Thoracic aorta (tissue), 2 donors: ENCODE results near the gene SCN3B. TPM values are rescaled to one million over a fixed set of nuclear protein-coding genes. Genes with fewer than 3 reads are reported as not detected.

Source experiments
- ATAC-seq: fragments of 150-250 bp; one replicate; pipeline ENCODE4 v1.8.0; 2017; ENCODE audit warnings: low read depth; ENCODE audit not compliant: insufficient number of reproducible peaks, low FRiP score
- DNase-seq: peaks from one replicate; pipeline ENCODE4 v3.0.0-alpha.2; 2020; ENCODE audit warnings: low spot score
- H3K27ac ChIP-seq, 2 donors: fragments of 200-600 bp; sonication (generic); 1 replicate in 1 of 2; 2 replicates in 1 of 2; pipeline ENCODE4 v1.5.1; 2016; ENCODE audit warnings: mild to moderate bottlenecking in 2 of 2, moderate library complexity in 2 of 2
- H3K27me3 ChIP-seq: fragments of 200-600 bp; sonication (generic); replicated peaks from 2 replicates; pipeline ENCODE4 v1.6.0; 2016; ENCODE audit warnings: mild to moderate bottlenecking; ENCODE audit not compliant: insufficient read depth
- H3K36me3 ChIP-seq: fragments of 200-600 bp; sonication (generic); one replicate; pipeline ENCODE4 v1.5.1; 2016
- H3K4me1 ChIP-seq, 2 donors: fragments of 200-600 bp; sonication (generic); 1 replicate in 1 of 2; 2 replicates in 1 of 2; pipeline versions ENCODE4 v1.5.1 to v1.6.0; 2016; ENCODE audit warnings: low read depth in 2 of 2, mild to moderate bottlenecking in 1 of 2; ENCODE audit not compliant: control insufficient read depth in 1 of 2
- H3K4me3 ChIP-seq: fragments of 200-600 bp; sonication (generic); 2 replicates; pipeline ENCODE4 v1.5.1; 2016; ENCODE audit warnings: mild to moderate bottlenecking
- H3K9me3 ChIP-seq: fragments of 200-600 bp; sonication (generic); 2 replicates; pipeline ENCODE4 v1.5.1; 2016
- total RNA-seq, 2 donors: library from RNA; depleted of rRNA; stranded (reverse); fragments of >200 nt; gene quantifications; one replicate each; pipeline versions ENCODE4 v1.1.0 to v1.2.3, GENCODE V29; 2016
- TF ChIP-seq, protein P1 (sequence below): fragments of 200-600 bp; sonication (generic); IDR thresholded peaks from one replicate; pipeline ENCODE4 v1.5.1; 2019; ENCODE audit warnings: antibody characterized with exemption

The SCN3B gene
- total RNA-seq, 2 donors from 2014 or later = 0.35 TPM; not detected in 1

DNA sequence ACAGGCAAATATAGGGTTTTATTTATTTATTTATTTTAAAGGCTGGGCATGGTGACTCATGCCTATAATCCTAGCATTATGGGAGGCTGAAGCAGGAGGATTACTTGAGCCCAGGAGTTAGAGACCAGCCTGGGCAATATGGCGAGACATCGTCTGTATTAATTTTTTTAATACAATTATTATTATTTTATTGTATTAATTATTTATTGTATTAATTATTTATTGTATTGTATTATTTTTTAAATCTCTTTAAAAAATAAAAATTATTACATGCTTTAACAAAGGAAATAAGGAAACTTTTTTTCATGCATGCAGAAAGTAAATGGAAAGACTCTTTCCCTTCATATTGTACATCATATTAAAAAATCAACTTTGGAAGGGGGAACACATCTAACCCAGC, 3.5 kb downstream of the SCN3B start:
- TF ChIP-seq, protein P1, sequence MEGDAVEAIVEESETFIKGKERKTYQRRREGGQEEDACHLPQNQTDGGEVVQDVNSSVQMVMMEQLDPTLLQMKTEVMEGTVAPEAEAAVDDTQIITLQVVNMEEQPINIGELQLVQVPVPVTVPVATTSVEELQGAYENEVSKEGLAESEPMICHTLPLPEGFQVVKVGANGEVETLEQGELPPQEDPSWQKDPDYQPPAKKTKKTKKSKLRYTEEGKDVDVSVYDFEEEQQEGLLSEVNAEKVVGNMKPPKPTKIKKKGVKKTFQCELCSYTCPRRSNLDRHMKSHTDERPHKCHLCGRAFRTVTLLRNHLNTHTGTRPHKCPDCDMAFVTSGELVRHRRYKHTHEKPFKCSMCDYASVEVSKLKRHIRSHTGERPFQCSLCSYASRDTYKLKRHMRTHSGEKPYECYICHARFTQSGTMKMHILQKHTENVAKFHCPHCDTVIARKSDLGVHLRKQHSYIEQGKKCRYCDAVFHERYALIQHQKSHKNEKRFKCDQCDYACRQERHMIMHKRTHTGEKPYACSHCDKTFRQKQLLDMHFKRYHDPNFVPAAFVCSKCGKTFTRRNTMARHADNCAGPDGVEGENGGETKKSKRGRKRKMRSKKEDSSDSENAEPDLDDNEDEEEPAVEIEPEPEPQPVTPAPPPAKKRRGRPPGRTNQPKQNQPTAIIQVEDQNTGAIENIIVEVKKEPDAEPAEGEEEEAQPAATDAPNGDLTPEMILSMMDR = no peak
- DNase-seq (no peak), ATAC-seq (no peak)
- Histone ChIP-seq H3K9me3 (no peaks in the 10 kb centered on the region), H3K27me3 (no peaks in the 10 kb centered on the region), H3K27ac (no peak overlapping the region), H3K4me1 (peaks cover 6 to 8% of the 10 kb centered on the region in 2 donors), H3K4me3 (no peak overlapping the region), H3K36me3 (no peaks in the 10 kb centered on the region)

DNA sequence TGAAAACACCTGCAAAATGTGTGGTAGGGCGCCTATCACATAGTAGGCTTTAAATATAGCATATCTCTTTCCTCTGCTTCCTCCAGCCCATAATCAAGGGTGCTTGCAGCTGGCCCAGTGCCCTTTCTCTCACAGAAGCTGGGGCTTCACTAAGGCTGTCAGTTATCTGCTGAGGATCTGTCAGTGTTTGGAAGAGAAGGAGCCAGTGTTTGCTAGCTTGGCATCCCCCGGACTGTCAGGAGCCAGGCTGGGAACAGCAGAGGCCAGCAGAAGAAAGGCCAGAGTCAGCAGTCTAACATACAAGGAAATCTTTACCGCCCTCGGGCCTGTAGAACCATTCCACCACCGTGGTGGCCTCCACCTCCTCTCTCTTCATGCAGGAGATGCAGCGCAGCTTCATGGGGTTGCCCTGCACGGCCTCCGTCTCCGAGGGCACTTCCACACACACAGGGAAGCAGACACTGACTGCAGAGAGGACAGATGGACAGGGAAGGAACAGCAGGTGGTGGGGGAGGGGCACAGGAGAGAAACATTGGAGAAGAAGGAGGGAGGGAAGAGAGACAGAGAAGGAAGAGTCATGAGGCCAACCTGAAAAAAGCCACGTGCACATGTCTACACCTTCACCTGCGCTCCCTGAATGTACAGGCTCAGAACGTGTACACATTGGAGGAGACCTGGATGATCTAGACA, 9.0 kb downstream of the SCN3B start:
- no peaks in the 10 kb centered on the region for H3K9me3 ChIP-seq
- no peak for ATAC-seq
- no peaks in the 10 kb centered on the region for H3K4me1 ChIP-seq
- DNase-seq = no peak
- H3K4me3 ChIP-seq = no peak overlapping the region
- H3K36me3 ChIP-seq = no peaks in the 10 kb centered on the region
- no peak overlapping the region for H3K27ac ChIP-seq
- H3K27me3 ChIP-seq = no peaks in the 10 kb centered on the region
- TF ChIP-seq, protein P1 = no peak

DNA sequence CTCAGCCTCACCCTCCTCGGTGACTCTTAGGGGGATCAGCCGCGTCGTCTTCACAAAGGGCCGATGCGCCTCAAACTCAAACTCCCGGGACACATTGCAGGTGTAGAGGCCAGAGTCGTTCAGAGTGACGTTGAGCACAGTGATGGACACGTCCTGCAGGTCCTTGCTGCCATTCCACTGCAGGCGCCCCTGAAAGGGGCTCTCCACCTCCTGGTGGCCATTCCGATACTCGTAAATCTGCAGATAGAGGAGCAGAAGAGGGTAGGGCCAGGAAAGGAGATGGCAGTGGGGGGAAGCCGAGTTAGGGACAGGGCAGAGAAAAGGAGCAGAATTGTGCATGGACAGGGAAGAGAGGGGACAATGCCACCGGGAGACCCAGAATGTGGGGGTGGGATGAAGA, 12.0 kb downstream of the SCN3B start:
- no peaks in the 10 kb centered on the region for H3K27me3 ChIP-seq
- DNase-seq = no peak
- no peak overlapping the region for H3K4me3 ChIP-seq
- TF ChIP-seq, protein P1 = no peak
- no peak overlapping the region for H3K27ac ChIP-seq
- no peak for ATAC-seq
- no peaks in the 10 kb centered on the region for H3K9me3 ChIP-seq
- H3K36me3 ChIP-seq = no peaks in the 10 kb centered on the region
- H3K4me1 ChIP-seq = no peaks in the 10 kb centered on the region

DNA sequence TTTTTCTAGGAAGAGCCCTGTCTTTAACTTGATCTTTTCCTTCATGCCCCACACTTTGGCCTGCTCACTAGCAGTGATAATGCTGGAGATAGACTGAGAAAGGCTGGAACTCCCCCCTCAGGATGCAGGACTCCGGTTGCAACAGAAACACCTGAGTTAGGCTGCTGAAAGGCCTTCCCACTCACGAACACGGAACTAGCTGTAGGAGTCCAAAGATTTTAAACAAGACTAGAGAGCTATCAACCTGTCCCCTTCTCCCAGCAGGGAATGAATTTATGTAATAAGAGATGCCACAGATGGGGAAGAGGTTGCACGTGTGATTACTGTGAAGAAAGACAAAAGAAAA, 13.0 kb downstream of the SCN3B start:
- Histone ChIP-seq H3K27me3 (no peaks in the 10 kb centered on the region), H3K36me3 (no peaks in the 10 kb centered on the region), H3K27ac (no peak overlapping the region), H3K4me3 (no peak overlapping the region), H3K4me1 (no peaks in the 10 kb centered on the region), H3K9me3 (no peaks in the 10 kb centered on the region)
- ATAC-seq (no peak), DNase-seq (no peak)
- TF ChIP-seq, protein P1 = no peak

DNA sequence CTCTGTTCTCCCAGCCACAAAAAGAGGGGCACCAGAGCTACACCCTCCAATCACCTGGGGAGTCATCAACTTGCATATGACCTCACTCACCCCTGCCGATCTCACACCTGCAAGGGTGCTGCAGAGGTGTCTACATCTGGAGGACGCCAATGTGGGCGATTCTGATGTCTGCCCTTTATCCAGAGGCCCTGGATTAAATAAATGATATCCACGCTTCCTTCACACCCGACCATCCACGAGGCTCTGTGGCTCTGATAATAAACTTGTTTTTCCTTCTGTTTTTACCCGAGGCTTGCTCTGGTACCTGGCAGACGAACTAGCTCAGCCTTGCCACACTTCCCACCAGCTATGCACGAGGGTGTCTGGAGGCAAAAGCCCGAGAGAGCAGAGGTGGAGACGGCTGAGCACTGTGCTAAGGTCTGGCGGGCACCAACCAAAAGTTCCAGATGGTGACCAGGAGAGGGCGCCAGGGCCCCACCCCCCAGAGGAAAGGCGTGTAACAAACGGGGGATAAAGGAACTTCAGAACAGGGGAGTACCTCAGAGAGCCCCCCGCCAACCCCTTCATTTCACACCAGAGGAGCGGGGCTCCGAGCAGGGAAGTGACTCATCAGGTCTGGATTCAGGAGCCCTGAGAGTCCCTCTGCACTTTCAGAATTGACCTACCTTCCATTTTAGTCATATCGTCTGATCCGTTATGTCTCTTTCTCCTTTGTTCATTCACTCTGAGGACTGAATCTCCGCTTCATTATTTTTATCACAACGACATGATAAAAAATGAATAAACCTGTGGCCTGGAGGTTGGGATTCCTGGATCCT, 13.5 kb downstream of the SCN3B start:
- no peaks in the 10 kb centered on the region for H3K36me3 ChIP-seq
- DNase-seq (no peak), ATAC-seq (no peak)
- H3K27ac ChIP-seq = no peak overlapping the region
- no peak overlapping the region for H3K4me3 ChIP-seq
- no peaks in the 10 kb centered on the region for H3K4me1 ChIP-seq
- TF ChIP-seq, protein P1 = no peak
- H3K9me3 ChIP-seq = no peaks in the 10 kb centered on the region
- H3K27me3 ChIP-seq = no peaks in the 10 kb centered on the region
